PC-3 (cell line): ENCODE data around the gene RMDN2.

ENCODE experiments used
- CTCF ChIP-seq: fragments of 300-600 bp; sonication (generic); conservative IDR thresholded peaks from 2 replicates; pipeline ENCODE4 v1.5.1; 2017; ENCODE audit warnings: antibody characterized with exemption, low read depth, mild to moderate bottlenecking, low read length
- EZH2 ChIP-seq: fragments of 300-600 bp; sonication (generic); IDR thresholded peaks from one replicate; pipeline ENCODE4 v1.6.1; 2017; ENCODE audit warnings: antibody characterized with exemption, mild to moderate bottlenecking, low read length; ENCODE audit not compliant: unreplicated experiment

- TF ChIP-seq CTCF, result peak; percentile 60
- TF ChIP-seq EZH2, result no peak
Measured at GRCh38 chr2:37984589-37984988, 59.5 kb downstream of the RMDN2 start.
